ENCODE data around the gene PPFIBP2.

- TF ChIP-seq ZBTB33 (IDR thresholded peaks at IDR 0.05; ENCODE audit: extremely low read depth, insufficient replicate concordance, low read length): no peak
- no peak for TF ChIP-seq REST (IDR thresholded peaks at IDR 0.05; ENCODE audit: low read depth)
- TF ChIP-seq CTCF (IDR thresholded peaks at IDR 0.05 in 2 of 3, conservative IDR thresholded peaks at IDR 0.05 in 1 of 3; ENCODE audit: borderline replicate concordance in 1 of 3, insufficient read depth in 1 of 3, low read depth in 2 of 3, low read length in 2 of 3): no peak
- TF ChIP-seq SRF (IDR thresholded peaks at IDR 0.05; ENCODE audit: low read depth): no peak
- TF ChIP-seq EZH2phosphoT487 (IDR thresholded peaks at IDR 0.05; ENCODE audit: borderline replicate concordance): no peak
Measured at GRCh38 chr11:7582338-7582985, 68.7 kb downstream of the PPFIBP2 start.

All from HCT116 (cell line).